ENCODE results near the gene NQO2.
A peak's percentile ranks its signal among the peaks of the same experiment; 100 is the strongest.
"Not testable (repeated sequence)": the region's sequence is repeated elsewhere in the genome, so short reads cannot be mapped to it uniquely, and the experiment has no call there.

NQO2 gene

DNA sequence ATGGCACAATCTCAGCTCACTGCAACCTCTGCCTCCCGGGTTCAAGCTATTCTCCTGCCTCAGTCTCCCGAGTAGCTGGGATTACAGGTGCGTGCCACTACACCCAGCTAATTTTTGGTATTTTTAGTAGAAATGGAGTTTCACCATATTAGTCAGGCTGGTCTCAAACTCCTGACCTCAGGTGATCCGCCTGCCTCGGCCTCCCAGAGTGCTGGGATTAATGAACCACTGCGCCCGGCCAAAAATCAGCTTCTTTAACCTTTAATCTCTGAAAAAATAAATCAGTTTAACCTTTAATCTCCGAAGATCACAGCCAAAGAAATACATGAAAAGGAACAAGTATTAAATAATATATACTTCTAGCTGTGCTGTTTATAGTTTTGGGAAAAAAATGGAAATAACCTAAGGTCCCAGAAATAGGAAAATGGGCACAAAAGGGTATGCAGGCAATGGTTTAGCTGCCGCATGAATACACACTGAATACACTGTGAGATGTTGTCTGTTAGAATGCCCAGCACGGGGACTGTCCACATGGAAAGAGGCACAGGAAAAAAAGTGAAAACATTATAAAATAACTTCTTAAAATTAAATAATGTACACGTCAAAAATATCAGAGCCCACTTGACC is 1.6 kb downstream of the NQO2 start:
- TF ChIP-seq ZFX (IDR thresholded peaks at IDR 0.05), result no peak
- TF ChIP-seq, protein P1, sequence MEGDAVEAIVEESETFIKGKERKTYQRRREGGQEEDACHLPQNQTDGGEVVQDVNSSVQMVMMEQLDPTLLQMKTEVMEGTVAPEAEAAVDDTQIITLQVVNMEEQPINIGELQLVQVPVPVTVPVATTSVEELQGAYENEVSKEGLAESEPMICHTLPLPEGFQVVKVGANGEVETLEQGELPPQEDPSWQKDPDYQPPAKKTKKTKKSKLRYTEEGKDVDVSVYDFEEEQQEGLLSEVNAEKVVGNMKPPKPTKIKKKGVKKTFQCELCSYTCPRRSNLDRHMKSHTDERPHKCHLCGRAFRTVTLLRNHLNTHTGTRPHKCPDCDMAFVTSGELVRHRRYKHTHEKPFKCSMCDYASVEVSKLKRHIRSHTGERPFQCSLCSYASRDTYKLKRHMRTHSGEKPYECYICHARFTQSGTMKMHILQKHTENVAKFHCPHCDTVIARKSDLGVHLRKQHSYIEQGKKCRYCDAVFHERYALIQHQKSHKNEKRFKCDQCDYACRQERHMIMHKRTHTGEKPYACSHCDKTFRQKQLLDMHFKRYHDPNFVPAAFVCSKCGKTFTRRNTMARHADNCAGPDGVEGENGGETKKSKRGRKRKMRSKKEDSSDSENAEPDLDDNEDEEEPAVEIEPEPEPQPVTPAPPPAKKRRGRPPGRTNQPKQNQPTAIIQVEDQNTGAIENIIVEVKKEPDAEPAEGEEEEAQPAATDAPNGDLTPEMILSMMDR (conservative IDR thresholded peaks at IDR 0.05), result no peak
- H3K27ac ChIP-seq, result peak overlapping the region; percentile 87

DNA sequence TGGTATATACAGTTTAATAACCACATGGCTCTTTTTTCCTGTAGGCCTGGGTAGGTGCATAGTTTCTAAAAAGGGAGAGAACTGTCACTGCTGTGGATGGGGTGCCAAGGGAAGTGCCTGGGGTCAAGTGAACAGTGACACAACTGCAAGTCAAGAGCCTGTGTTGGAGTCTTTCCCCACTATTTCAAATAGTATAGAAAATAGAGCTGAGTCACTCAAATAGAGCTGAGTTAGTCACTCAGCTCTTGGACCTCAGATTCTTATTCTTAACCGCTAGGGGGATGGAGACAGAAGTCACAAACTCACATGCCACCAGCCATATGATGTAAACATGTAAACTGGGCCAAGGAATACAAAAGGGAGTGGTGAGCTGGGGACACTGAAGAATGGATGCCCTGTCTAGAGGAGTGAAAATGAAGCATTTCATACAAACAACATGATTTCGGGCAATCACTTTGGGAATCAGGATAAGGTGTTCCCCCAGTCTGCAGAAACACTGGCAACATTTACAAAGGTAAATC is 2.1 kb downstream of the NQO2 start:
- peak overlapping the region; percentile 87 for H3K27ac ChIP-seq

DNA sequence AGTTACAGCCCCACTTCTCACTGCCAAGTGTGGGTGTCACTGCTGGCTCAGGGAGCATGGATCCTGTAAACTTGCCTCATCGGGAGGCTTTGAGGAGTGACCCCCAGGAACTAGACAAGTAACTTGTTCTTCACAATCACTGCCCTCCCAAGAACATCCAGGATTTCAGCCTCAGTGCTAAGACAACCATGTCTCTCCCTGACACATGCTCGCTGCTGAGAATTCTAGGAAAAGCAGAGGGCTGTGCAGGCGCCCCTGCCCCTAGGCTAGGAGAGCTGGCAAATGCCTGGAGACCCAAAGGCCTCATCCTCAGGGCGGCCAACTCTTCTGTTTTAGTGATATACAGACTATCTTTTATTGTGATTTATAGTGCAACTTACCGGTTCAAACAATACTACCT is 3.5 kb downstream of the NQO2 start:
- not testable (repeated sequence) for H3K27ac ChIP-seq

More for the DNA sequence above, 2.1 kb downstream of the NQO2 start:
- TF ChIP-seq ZFX (IDR thresholded peaks at IDR 0.05), result no peak
- TF ChIP-seq, protein P1 (conservative IDR thresholded peaks at IDR 0.05), result peak; percentile 81

DNA sequence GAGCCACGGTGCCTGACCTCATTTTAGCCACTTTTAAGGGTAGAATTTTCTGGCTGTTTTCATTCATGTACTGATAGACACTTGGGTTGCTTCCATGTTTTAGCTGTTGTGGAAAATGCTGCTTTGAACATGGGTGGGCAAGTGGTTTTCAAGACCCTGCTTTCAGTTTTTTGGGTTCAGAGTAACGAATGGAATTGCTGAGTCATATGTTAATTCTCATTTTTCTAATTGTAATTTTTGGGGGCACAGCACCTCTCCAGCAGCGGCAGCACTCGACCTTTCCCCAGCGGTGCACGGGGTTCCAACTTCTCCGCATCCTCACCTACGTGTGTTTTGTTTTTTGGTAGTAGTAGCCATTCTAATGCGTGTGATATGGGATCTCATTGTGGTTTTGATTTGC is 5.4 kb downstream of the NQO2 start:
- TF ChIP-seq, protein P1 (conservative IDR thresholded peaks at IDR 0.05), result no peak
- no peak for TF ChIP-seq ZFX (IDR thresholded peaks at IDR 0.05)
- no peak overlapping the region for H3K27ac ChIP-seq

DNA sequence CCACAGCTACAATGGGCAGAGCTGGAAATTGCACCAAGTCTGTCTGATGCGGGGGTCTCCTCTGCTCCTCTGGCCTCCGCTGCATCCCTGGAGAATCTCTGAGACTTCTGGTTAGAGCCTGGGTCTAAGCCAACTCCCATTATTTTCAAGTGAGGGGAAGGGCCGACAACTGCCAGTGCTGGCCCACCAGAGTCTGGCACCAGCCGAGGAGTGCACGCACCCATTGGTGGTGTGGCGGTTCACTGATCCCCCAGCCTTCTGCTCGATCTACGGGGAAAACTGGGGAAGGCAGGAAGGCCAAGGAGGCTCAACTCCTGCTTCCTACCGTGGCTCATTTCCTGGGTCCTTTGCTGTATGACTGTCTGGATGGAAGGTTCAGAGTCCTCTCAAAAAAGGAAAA is 6.2 kb downstream of the NQO2 start:
- no peak overlapping the region for H3K27ac ChIP-seq
- TF ChIP-seq, protein P1 (conservative IDR thresholded peaks at IDR 0.05), result no peak
- no peak for TF ChIP-seq ZFX (IDR thresholded peaks at IDR 0.05)

DNA sequence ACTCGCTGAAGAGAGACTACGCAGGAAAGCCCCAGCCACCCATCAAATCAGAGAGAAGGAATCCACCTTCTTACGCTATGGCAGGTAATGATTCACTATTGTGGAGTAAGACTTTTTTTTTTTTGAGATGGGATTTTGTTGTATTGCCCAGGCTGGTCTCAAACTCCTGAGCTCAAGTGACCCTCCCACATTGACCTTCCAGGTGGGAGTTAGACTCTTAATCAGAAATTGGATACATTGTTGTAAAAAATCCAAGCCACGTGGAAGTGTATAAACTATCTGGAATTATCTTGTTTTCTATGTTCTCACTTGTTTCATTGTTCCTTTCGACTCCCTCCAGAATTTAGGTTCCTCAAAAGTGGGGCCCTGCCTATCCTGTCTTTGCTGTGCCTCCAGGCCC is 6.8 kb downstream of the NQO2 start:
- H3K27ac ChIP-seq, result no peak overlapping the region
- TF ChIP-seq, protein P1 (conservative IDR thresholded peaks at IDR 0.05), result no peak

DNA sequence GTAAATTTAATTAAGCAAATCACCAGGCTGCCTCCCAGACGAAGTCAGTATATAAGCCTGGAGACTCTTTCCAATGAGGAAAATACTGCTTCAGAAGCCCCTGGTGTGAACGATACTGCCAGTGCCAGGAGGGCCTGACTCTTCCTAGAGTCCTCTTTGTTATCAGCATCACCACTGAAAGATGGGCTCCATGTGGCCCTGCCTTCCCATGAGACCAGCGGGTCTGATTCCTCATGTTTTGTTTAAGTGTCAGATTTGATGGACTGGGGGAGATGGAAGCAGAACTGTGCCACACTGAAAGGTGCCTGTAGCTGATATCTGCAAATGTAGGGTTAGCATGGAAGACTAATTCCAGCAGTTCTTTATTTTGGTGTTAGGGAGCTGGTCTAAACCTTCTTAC is 7.9 kb downstream of the NQO2 start:
- TF ChIP-seq ZFX (IDR thresholded peaks at IDR 0.05), result no peak
- TF ChIP-seq, protein P1 (conservative IDR thresholded peaks at IDR 0.05), result no peak
- H3K27ac ChIP-seq, result no peak overlapping the region

DNA sequence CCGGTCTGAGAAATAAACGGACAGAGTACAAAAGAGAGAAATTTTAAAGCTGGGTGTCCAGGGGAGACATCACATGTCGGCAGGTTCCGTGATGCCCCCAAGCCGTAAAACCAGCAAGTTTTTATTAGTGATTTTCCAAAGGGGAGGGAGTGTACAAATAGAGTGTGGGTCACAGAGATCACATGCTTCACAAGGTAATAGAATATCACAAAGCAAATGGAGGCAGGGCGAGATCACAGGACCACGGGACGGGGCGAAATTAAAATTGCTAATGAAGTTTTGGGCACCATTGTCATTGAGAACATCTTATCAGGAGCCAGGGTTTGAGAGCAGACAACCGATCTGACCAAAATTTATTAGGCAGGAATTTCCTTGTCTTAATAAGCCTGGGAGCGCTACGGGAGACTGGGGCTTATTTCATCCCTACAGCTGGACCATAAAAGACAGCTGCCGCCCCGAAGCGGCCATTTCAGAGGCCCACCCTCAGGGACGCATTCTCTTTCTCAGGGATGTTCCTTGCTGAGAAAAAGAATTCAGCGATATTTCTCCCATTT is 9.1 kb downstream of the NQO2 start:
- not testable (repeated sequence) for H3K27ac ChIP-seq

Measured in C4-2B (cell line).